SKM-1 (cell line): Measurements from ENCODE around the gene UBAC2.

Experiments
- DNase-seq: peaks from one replicate; lab custom pipeline; 2025; ENCODE audit not compliant: unreplicated experiment; lab: John Stamatoyannopoulos, UW

Gene UBAC2

GRCh38 chr13:99200432-99201167, at the start of gene UBAC2:
Gene UBAC2 (plus strand): TSS chr13:99200854. CDS start chr13:99200909, 55 bp downstream.
- DNase-seq = peak; percentile 87

GRCh38 chr13:99151516-99151915, 49.1 kb upstream of the UBAC2 start:
- no peak for DNase-seq

GRCh38 chr13:99153219-99153618, 47.4 kb upstream of the UBAC2 start:
- no peak for DNase-seq

GRCh38 chr13:99154064-99154463, 46.6 kb upstream of the UBAC2 start:
- DNase-seq = no peak

GRCh38 chr13:99155821-99156220, 44.8 kb upstream of the UBAC2 start:
- DNase-seq = no peak

- no peak for DNase-seq
Observed at GRCh38 chr13:99157046-99157445, 43.6 kb upstream of the UBAC2 start.

- no peak for DNase-seq
Observed at GRCh38 chr13:99158846-99159245, 41.8 kb upstream of the UBAC2 start.

GRCh38 chr13:99159331-99160061, 41.2 kb upstream of the UBAC2 start:
- no peak for DNase-seq

- DNase-seq = no peak
Observed at GRCh38 chr13:99160415-99160814, 40.2 kb upstream of the UBAC2 start.

- no peak for DNase-seq
Observed at GRCh38 chr13:99161512-99161911, 39.1 kb upstream of the UBAC2 start.

- no peak for DNase-seq
Observed at GRCh38 chr13:99162567-99163361, 37.9 kb upstream of the UBAC2 start.

GRCh38 chr13:99164226-99164625, 36.4 kb upstream of the UBAC2 start:
- DNase-seq = no peak

- DNase-seq = no peak
Observed at GRCh38 chr13:99165753-99166587, 34.7 kb upstream of the UBAC2 start.

- DNase-seq = no peak
Observed at GRCh38 chr13:99172951-99173350, 27.7 kb upstream of the UBAC2 start.

GRCh38 chr13:99173606-99174005, 27.0 kb upstream of the UBAC2 start:
- no peak for DNase-seq

- no peak for DNase-seq
Observed at GRCh38 chr13:99174533-99175100, 26.0 kb upstream of the UBAC2 start.

- no peak for DNase-seq
Observed at GRCh38 chr13:99176309-99177276, 24.1 kb upstream of the UBAC2 start.

- no peak for DNase-seq
Observed at GRCh38 chr13:99178636-99179035, 22.0 kb upstream of the UBAC2 start.

- no peak for DNase-seq
Observed at GRCh38 chr13:99179460-99179859, 21.2 kb upstream of the UBAC2 start.
